HEK293 (cell line): ENCODE results near the gene SCYGR4.

ENCODE experiments used
- ZNF114 ChIP-seq: fragments of 450-650 bp; formaldehyde crosslinking; IDR thresholded peaks from 2 replicates; pipeline ENCODE4 v1.5.0; 2017; ENCODE audit warnings: missing biosample characterization, missing genetic modification characterization
- ZNF621 ChIP-seq: fragments of 450-650 bp; formaldehyde crosslinking; IDR thresholded peaks from 2 replicates; pipeline ENCODE4 v1.5.1; 2017; ENCODE audit warnings: missing biosample characterization, missing genetic modification characterization
- ZNF707 ChIP-seq: fragments of 450-650 bp; formaldehyde crosslinking; IDR thresholded peaks from 2 replicates; pipeline ENCODE4 v1.5.1; 2016; ENCODE audit warnings: missing biosample characterization, missing genetic modification characterization
- TF ChIP-seq, protein P1 (sequence below): fragments of 450-650 bp; formaldehyde crosslinking; IDR thresholded peaks from 2 replicates; pipeline ENCODE4 v1.5.1; 2016; ENCODE audit warnings: missing biosample characterization, missing genetic modification characterization

- TF ChIP-seq, protein P1, sequence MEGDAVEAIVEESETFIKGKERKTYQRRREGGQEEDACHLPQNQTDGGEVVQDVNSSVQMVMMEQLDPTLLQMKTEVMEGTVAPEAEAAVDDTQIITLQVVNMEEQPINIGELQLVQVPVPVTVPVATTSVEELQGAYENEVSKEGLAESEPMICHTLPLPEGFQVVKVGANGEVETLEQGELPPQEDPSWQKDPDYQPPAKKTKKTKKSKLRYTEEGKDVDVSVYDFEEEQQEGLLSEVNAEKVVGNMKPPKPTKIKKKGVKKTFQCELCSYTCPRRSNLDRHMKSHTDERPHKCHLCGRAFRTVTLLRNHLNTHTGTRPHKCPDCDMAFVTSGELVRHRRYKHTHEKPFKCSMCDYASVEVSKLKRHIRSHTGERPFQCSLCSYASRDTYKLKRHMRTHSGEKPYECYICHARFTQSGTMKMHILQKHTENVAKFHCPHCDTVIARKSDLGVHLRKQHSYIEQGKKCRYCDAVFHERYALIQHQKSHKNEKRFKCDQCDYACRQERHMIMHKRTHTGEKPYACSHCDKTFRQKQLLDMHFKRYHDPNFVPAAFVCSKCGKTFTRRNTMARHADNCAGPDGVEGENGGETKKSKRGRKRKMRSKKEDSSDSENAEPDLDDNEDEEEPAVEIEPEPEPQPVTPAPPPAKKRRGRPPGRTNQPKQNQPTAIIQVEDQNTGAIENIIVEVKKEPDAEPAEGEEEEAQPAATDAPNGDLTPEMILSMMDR (tag by site-specific recombination): no peak
- no peak for TF ChIP-seq ZNF114 (tag by site-specific recombination)
- no peak for TF ChIP-seq ZNF707 (tag by site-specific recombination)
- no peak for TF ChIP-seq ZNF621 (tag by site-specific recombination)
Observed at GRCh38 chr2:227615906-227616305, 1.4 kb upstream of the SCYGR4 start.
